CD14-positive monocyte (primary cell): ENCODE measurements around the gene FAM3A. TPM values are rescaled to one million over a fixed set of nuclear protein-coding genes. Genes with fewer than 3 reads are reported as not detected.

Source experiments
- DNase-seq, 3 donors: peaks; one replicate each; pipeline ENCODE4 v3.0.0-alpha.2; 2011 to 2022
- H2AFZ ChIP-seq: 2 replicates; pipeline ENCODE4 v1.6.0; 2012; ENCODE audit warnings: mild to moderate bottlenecking, low read depth, low read length, inconsistent platforms; ENCODE audit not compliant: insufficient read depth, poor library complexity, severe bottlenecking
- H3K27ac ChIP-seq, 2 donors: 1 replicate in 1 of 2; 2 replicates in 1 of 2; pipeline ENCODE4 v1.5.1; 2012 to 2013; ENCODE audit warnings: low read length in 2 of 2, control low read depth in 1 of 2, inconsistent platforms in 1 of 2, low read depth in 1 of 2, mild to moderate bottlenecking in 1 of 2
- H3K27me3 ChIP-seq, 2 donors: one replicate each; pipeline versions ENCODE4 v1.6.0 to v1.6.1; 2011 to 2013; ENCODE audit warnings: low read length in 2 of 2; ENCODE audit not compliant: control insufficient read depth in 2 of 2, insufficient read depth in 2 of 2
- H3K36me3 ChIP-seq, 2 donors: replicated peaks in 1 of 2; 1 replicate in 1 of 2; 2 replicates in 1 of 2; pipeline versions ENCODE4 v1.5.1 to v1.6.1; 2012 to 2013; ENCODE audit warnings: low read length in 2 of 2, control low read depth in 1 of 2, inconsistent platforms in 1 of 2, mild to moderate bottlenecking in 1 of 2; ENCODE audit not compliant: insufficient read depth in 2 of 2, control insufficient read depth in 1 of 2
- H3K4me1 ChIP-seq, 2 donors: 1 replicate in 1 of 2; 2 replicates in 1 of 2; pipeline versions ENCODE4 v1.5.1 to v1.6.1; 2012 to 2013; ENCODE audit warnings: low read length in 2 of 2, control low read depth in 1 of 2, inconsistent platforms in 1 of 2, mild to moderate bottlenecking in 1 of 2, moderate library complexity in 1 of 2; ENCODE audit not compliant: insufficient read depth in 2 of 2, control insufficient read depth in 1 of 2
- H3K4me2 ChIP-seq: replicated peaks from 2 replicates; pipeline ENCODE3; 2012; ENCODE audit warnings: low read length, moderate library complexity, mild to moderate bottlenecking; ENCODE audit not compliant: poor library complexity, severe bottlenecking; ENCODE audit errors: extremely low read depth
- H3K4me3 ChIP-seq, 3 experiments: fragments of 200-600 bp in 1 of 3; sonication (generic) in 1 of 3; replicated peaks in 1 of 3; 1 replicate in 2 of 3; 2 replicates in 1 of 3; pipeline ENCODE4 v1.5.1; 2011 to 2013; ENCODE audit warnings: low read length in 3 of 3, mild to moderate bottlenecking in 3 of 3, control low read depth in 2 of 3, low read depth in 2 of 3, inconsistent platforms in 1 of 3, moderate library complexity in 1 of 3
- H3K79me2 ChIP-seq: 2 replicates; pipeline ENCODE4 v1.6.0; 2012; ENCODE audit warnings: mild to moderate bottlenecking, control low read depth, inconsistent platforms, low read length, moderate library complexity; ENCODE audit not compliant: insufficient read depth
- H3K9ac ChIP-seq: 2 replicates; pipeline ENCODE4 v1.6.0; 2017; ENCODE audit warnings: low read length, mild to moderate bottlenecking; ENCODE audit not compliant: insufficient read depth, poor library complexity, severe bottlenecking
- H3K9me3 ChIP-seq, 2 donors: replicated peaks in 1 of 2; 1 replicate in 1 of 2; 2 replicates in 1 of 2; pipeline versions ENCODE4 v1.5.1 to v1.6.1; 2012 to 2013; ENCODE audit warnings: low read length in 2 of 2, control low read depth in 1 of 2; ENCODE audit not compliant: control insufficient read depth in 1 of 2, insufficient read depth in 1 of 2
- H4K20me1 ChIP-seq: 2 replicates; pipeline ENCODE4 v1.6.0; 2012; ENCODE audit warnings: mild to moderate bottlenecking, low read length, control low read depth, moderate library complexity; ENCODE audit not compliant: insufficient read depth
- H3K27ac Mint-ChIP-seq, 7 donors: one replicate each; pipeline ENCODE4 v1.8.0; 2020; ENCODE audit warnings: mild to moderate bottlenecking in 7 of 7, mixed read lengths in 7 of 7, moderate library complexity in 6 of 7, inconsistent platforms in 2 of 7
- H3K27me3 Mint-ChIP-seq, 3 donors: one replicate each; pipeline ENCODE4 v1.8.0; 2021 to 2022; ENCODE audit warnings: low read depth in 3 of 3, mild to moderate bottlenecking in 3 of 3, mixed read lengths in 3 of 3, moderate library complexity in 3 of 3, inconsistent platforms in 1 of 3
- H3K36me3 Mint-ChIP-seq, 2 donors: one replicate each; pipeline ENCODE4 v1.8.0; 2020; ENCODE audit warnings: mixed read lengths in 2 of 2, inconsistent platforms in 1 of 2, mild to moderate bottlenecking in 1 of 2
- H3K4me1 Mint-ChIP-seq: one replicate; pipeline ENCODE4 v1.8.0; 2020; ENCODE audit warnings: mild to moderate bottlenecking, mixed read lengths
- H3K4me3 Mint-ChIP-seq, 2 donors: one replicate each; pipeline ENCODE4 v1.8.0; 2020; ENCODE audit warnings: mild to moderate bottlenecking in 2 of 2, mixed read lengths in 2 of 2, moderate library complexity in 1 of 2
- H3K9me3 Mint-ChIP-seq, 7 donors: one replicate each; pipeline ENCODE4 v1.8.0; 2020 to 2022; ENCODE audit warnings: mixed read lengths in 7 of 7, mild to moderate bottlenecking in 6 of 7, moderate library complexity in 6 of 7, inconsistent platforms in 2 of 7
- WGBS: methylation state at CpG from one replicate; pipeline ENCODE4 v1.1.5; 2013; ENCODE audit warnings: missing lambda C conversion rate; ENCODE audit not compliant: insufficient coverage; 5-methylcytosine and 5-hydroxymethylcytosine counted together
- intact Hi-C, 2 donors: fragments of 100-400 bp; cut with micrococcal nuclease; formaldehyde crosslinking; loops; one replicate each; pipeline versions ENCODE4 v1.15.0 to v1.15.1; 2023
- polyA plus RNA-seq, 3 donors: library from polyadenylated mRNA; depleted of rRNA in 1 of 3; unstranded in 2 of 3; stranded (reverse) in 1 of 3; fragments of 300-500 nt in 2 of 3; fragments of >200 nt in 1 of 3; fragmentation: Illumina TruSeq in 2 of 3; gene quantifications; 1 replicate in 2 of 3; 2 replicates in 1 of 3; pipeline ENCODE4 v1.2.3, GENCODE V29; 2012 to 2021
- TF ChIP-seq, protein P1 (sequence below): fragments of 200-600 bp; IDR thresholded peaks from one replicate; pipeline ENCODE4 v1.8.0; 2022; ENCODE audit warnings: antibody characterized with exemption, mild to moderate bottlenecking

The FAM3A gene
- polyA plus RNA-seq, 3 donors = 14.5 to 26.5 (median 16.3) TPM

DNA sequence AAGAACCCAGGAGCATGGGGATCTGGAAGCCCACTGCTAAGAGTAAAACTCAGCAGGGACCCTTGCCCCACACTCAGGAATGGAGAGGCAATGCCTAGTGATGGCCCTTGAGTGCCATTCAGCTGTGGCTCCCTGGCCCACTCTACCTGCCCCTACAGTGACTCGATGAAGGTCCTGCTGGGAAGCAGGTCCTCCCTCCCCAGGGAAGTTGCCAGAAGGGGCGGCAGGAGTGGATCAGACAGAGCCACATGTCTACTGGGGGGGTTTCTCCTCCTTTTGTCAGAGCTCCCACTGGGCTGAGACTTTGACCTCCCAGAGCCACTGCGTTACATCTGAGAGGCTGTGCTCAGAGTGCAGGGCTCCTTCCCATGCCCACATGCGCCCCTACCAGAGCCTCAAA, 26.9 kb downstream of the FAM3A start:
- no CpG with 5 or more reads among the region's 4 CpGs for WGBS
- Histone ChIP-seq H3K79me2 (peaks cover 20% of the 10 kb centered on the region), H3K4me2 (peak overlapping the region; percentile 70)

DNA sequence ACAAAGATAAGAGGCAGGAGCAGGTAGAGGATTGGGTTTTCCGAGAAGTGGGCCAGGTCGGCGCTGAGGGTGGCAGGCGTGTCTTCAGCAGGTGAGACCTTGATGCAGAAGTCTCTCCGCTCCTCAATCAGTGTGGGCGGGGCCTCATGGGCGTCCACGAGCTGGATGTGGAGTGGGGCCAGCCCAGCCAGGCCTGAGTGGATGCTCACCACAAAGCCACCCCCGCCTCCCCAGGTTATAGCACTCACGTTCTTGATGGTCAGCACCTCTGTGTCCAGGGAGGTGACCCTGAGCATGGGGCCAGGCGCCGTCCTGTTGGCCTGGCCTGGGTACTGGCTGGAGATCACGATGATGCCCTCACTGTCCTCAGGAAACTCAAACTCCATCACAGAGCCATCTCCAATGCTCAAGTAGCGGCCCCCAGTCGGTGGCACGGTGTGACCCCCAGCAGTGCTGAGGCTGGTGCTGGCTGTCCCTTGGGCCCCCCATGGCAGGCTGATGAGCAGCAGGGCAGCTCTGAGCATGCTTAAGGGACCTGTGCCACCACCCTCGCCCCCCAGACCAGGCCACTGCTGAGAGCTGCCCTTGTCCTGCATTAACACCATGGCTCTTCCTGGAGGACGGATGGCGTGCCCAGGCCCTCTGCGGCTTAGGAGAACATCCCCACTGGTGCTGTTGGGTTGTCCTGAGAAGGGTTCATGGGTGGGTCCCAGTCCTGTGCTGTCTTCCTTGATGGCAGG, 27.5 kb downstream of the FAM3A start:
- peaks cover 12 to 15% of the 10 kb centered on the region in 2 donors for H3K36me3 Mint-ChIP-seq
- Histone ChIP-seq H3K79me2 (peaks cover 20% of the 10 kb centered on the region), H3K36me3 (peaks cover 0 to 3% of the 10 kb centered on the region in 2 donors), H3K27me3 (no peaks in the 10 kb centered on the region), H2AFZ (no peak overlapping the region), H3K9me3 (no peaks in the 10 kb centered on the region), H3K9ac (no peak overlapping the region), H3K27ac (no peak overlapping the region), H3K4me1 (peaks cover 41 to 56% of the 10 kb centered on the region in 2 donors), H4K20me1 (no peaks in the 10 kb centered on the region), H3K4me2 (no peak overlapping the region), H3K4me3 (no peak overlapping the region)
- peaks cover 0 to 8% (median 0%) of the 10 kb centered on the region in 3 donors for H3K27me3 Mint-ChIP-seq
- intact Hi-C loops = no loop called here
- no peak for DNase-seq
- 95% methylated on average over 13 of the region's 20 CpGs for WGBS
- H3K4me3 Mint-ChIP-seq = no peak overlapping the region
- TF ChIP-seq, protein P1, sequence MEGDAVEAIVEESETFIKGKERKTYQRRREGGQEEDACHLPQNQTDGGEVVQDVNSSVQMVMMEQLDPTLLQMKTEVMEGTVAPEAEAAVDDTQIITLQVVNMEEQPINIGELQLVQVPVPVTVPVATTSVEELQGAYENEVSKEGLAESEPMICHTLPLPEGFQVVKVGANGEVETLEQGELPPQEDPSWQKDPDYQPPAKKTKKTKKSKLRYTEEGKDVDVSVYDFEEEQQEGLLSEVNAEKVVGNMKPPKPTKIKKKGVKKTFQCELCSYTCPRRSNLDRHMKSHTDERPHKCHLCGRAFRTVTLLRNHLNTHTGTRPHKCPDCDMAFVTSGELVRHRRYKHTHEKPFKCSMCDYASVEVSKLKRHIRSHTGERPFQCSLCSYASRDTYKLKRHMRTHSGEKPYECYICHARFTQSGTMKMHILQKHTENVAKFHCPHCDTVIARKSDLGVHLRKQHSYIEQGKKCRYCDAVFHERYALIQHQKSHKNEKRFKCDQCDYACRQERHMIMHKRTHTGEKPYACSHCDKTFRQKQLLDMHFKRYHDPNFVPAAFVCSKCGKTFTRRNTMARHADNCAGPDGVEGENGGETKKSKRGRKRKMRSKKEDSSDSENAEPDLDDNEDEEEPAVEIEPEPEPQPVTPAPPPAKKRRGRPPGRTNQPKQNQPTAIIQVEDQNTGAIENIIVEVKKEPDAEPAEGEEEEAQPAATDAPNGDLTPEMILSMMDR = no peak
- H3K4me1 Mint-ChIP-seq = peaks cover 32% of the 10 kb centered on the region
- H3K27ac Mint-ChIP-seq = peak overlapping the region in 5 of 7 donors; percentile 11 to 82 (median 42)
- peaks cover 0 to 33% (median 15%) of the 10 kb centered on the region in 7 donors for H3K9me3 Mint-ChIP-seq

More for the DNA sequence above, 26.9 kb downstream of the FAM3A start:
- H3K9ac ChIP-seq = no peak overlapping the region
- H3K36me3 ChIP-seq = peaks cover 0 to 3% of the 10 kb centered on the region in 2 donors
- DNase-seq = no peak
- H3K27ac ChIP-seq = no peak overlapping the region
- H3K27me3 ChIP-seq = no peaks in the 10 kb centered on the region
- H3K4me3 Mint-ChIP-seq = peak overlapping the region; percentile 87 to 90
- intact Hi-C loops = no loop called here
- H3K27me3 Mint-ChIP-seq = peaks cover 0 to 8% (median 0%) of the 10 kb centered on the region in 3 donors
- peaks cover 12% of the 10 kb centered on the region in 2 donors for H3K36me3 Mint-ChIP-seq
- peak overlapping the region in 3 of 7 donors; percentile 19 to 96 (median 94) for H3K27ac Mint-ChIP-seq
- H3K4me3 ChIP-seq = peak overlapping the region in 1 of 3 experiments; percentile 74
- TF ChIP-seq, protein P1 = no peak
- H3K4me1 Mint-ChIP-seq = peaks cover 29% of the 10 kb centered on the region
- H3K9me3 Mint-ChIP-seq = peaks cover 0 to 33% (median 15%) of the 10 kb centered on the region in 7 donors
- H2AFZ ChIP-seq = no peak overlapping the region
- no peaks in the 10 kb centered on the region for H3K9me3 ChIP-seq
- no peaks in the 10 kb centered on the region for H4K20me1 ChIP-seq
- H3K4me1 ChIP-seq = peaks cover 38 to 54% of the 10 kb centered on the region in 2 donors
